Measurements from ENCODE around the gene USP34. TPM values are rescaled to one million over a fixed set of nuclear protein-coding genes. Genes with fewer than 3 reads are reported as not detected.

The USP34 gene
- total RNA-seq, 1 experiment from 2014 or later: 76.3 TPM

- 0 out of 2 replicates have a peak, but pooled peaks cover 3% of the 10 kb centered on the region for H4K20me1 ChIP-seq (ENCODE audit: insufficient read depth)
- H3K36me3 ChIP-seq (ENCODE audit: control insufficient read depth in 1 of 2, insufficient read depth in 2 of 2, low read length in 2 of 2): peaks cover 0 to 6% of the 10 kb centered on the region in 2 experiments; a peak in 1 of 4 replicates
- ATAC-seq (no peak), DNase-seq (ENCODE audit: low read depth, low spot score) (no peak)
- no peaks in the 10 kb centered on the region for H3K4me1 ChIP-seq (ENCODE audit: control insufficient read depth in 1 of 2, insufficient read depth in 2 of 2, low read length in 2 of 2)
- H3K4me3 ChIP-seq (replicated peaks in 1 of 2; ENCODE audit: low read depth in 1 of 2, low read length in 2 of 2): no peak overlapping the region
- no peaks in the 10 kb centered on the region for H3K9me2 ChIP-seq (ENCODE audit: insufficient read depth)
- CTCF ChIA-PET: no interaction called here
- intact Hi-C loops (cut with micrococcal nuclease): no loop called here
- RAD21 ChIA-PET (ENCODE audit: low non-redundant PET in 1 of 2, low total read pairs in 2 of 2, uncharacterized antibody in 2 of 2, unreplicated experiment in 2 of 2): no interaction called here
- POLR2A ChIA-PET: no interaction called here
- TF ChIP-seq POLR2A (IDR thresholded peaks at IDR 0.05; ENCODE audit: borderline replicate concordance, extremely low read depth, insufficient read depth, insufficient read length): no peak
- no peak for TF ChIP-seq MAX (IDR thresholded peaks at IDR 0.05)
- TF ChIP-seq, protein P1, sequence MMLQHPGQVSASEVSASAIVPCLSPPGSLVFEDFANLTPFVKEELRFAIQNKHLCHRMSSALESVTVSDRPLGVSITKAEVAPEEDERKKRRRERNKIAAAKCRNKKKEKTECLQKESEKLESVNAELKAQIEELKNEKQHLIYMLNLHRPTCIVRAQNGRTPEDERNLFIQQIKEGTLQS (IDR thresholded peaks at IDR 0.05): no peak
- TF ChIP-seq ZBTB33 (IDR thresholded peaks at IDR 0.05; ENCODE audit: extremely low read depth, insufficient replicate concordance, low read length): no peak
- TF ChIP-seq EZH2phosphoT487 (IDR thresholded peaks at IDR 0.05; ENCODE audit: borderline replicate concordance): no peak
- TF ChIP-seq REST (IDR thresholded peaks at IDR 0.05; ENCODE audit: low read depth): no peak
- TF ChIP-seq FOSL1 (IDR thresholded peaks at IDR 0.05; ENCODE audit: low read depth): no peak
- no peak for TF ChIP-seq YY1 (IDR thresholded peaks at IDR 0.05; ENCODE audit: extremely low read depth, insufficient replicate concordance, low read depth, low read length)
- no peak for TF ChIP-seq CEBPB (IDR thresholded peaks at IDR 0.05; ENCODE audit: low read depth)
- no peak for TF ChIP-seq SIN3A (IDR thresholded peaks at IDR 0.05; ENCODE audit: low read depth)
- no peak for TF ChIP-seq SP1 (IDR thresholded peaks at IDR 0.05; ENCODE audit: low read depth)
- no peak for TF ChIP-seq ELF1 (IDR thresholded peaks at IDR 0.05; ENCODE audit: borderline replicate concordance, low read depth)
- no peak for TF ChIP-seq CTCF (IDR thresholded peaks at IDR 0.05 in 2 of 3, conservative IDR thresholded peaks at IDR 0.05 in 1 of 3; ENCODE audit: borderline replicate concordance in 1 of 3, insufficient read depth in 1 of 3, low read depth in 2 of 3, low read length in 2 of 3)
- TF ChIP-seq ZFX (IDR thresholded peaks at IDR 0.05): no peak
- TF ChIP-seq TCF7L2 (IDR thresholded peaks at IDR 0.05; ENCODE audit: borderline replicate concordance, extremely low read depth, insufficient read depth, insufficient read length): no peak
- no peak for TF ChIP-seq RAD21 (IDR thresholded peaks at IDR 0.05; ENCODE audit: low read depth)
- no peak for TF ChIP-seq JUND (IDR thresholded peaks at IDR 0.05)
- TF ChIP-seq POLR2AphosphoS5 (IDR thresholded peaks at IDR 0.05; ENCODE audit: low read depth, low read length): no peak
- TF ChIP-seq EGR1 (IDR thresholded peaks at IDR 0.05; ENCODE audit: low read depth): no peak
- TF ChIP-seq ZNF274 (IDR thresholded peaks at IDR 0.05; ENCODE audit: low read depth, low read length): no peak
- peaks cover 0 to 8% of the 10 kb centered on the region in 2 experiments; a peak in 1 of 4 replicates for H3K9me3 ChIP-seq (ENCODE audit: control insufficient read depth in 1 of 2, insufficient read depth in 1 of 2, low read depth in 1 of 2, low read length in 2 of 2)
- no TSS peak for BruUV-seq (replicated peaks)
- H3K79me2 ChIP-seq (ENCODE audit: insufficient read depth, low read length): peaks cover 93% of the 10 kb centered on the region
- no peak overlapping the region for H3K9ac ChIP-seq (ENCODE audit: low read length)
- H2AFZ ChIP-seq (ENCODE audit: low read depth, low read length, poor library complexity, severe bottlenecking): no peak overlapping the region
- H3K27ac ChIP-seq (ENCODE audit: low read depth, low read length): no peak overlapping the region
- no peak overlapping the region for H3K4me2 ChIP-seq (ENCODE audit: low read length)
- no peaks in the 10 kb centered on the region for H3K27me3 ChIP-seq (ENCODE audit: insufficient read depth, low read length)
Measured at GRCh38 chr2:61356261-61356957, 114.5 kb downstream of the USP34 start.

Measured in HCT116 (cell line).